B cell (primary cell): Measurements from ENCODE around the gene HIC1. TPM values are rescaled to one million over a fixed set of nuclear protein-coding genes. Genes with fewer than 3 reads are reported as not detected.

ENCODE experiments used
- ATAC-seq: fragments of 200-7000 bp; cut with Tn5 transposase; one replicate; pipeline ENCODE4 v1.10.0; 2021; ENCODE audit warnings: low read depth, mild to moderate bottlenecking, moderate number of reproducible peaks, moderate library complexity
- CTCF ChIA-PET: fragments of 350-600 bp; sonication (Branson Sonifier 250); formaldehyde crosslinking; loops from one replicate; lab custom pipeline; 2021; ENCODE audit warnings: antibody characterized with exemption, inconsistent platforms; lab: Charles Lee
- POLR2A ChIA-PET: fragments of 350-600 bp; sonication (Branson Sonifier 250); formaldehyde crosslinking; loops from one replicate; lab custom pipeline; 2021; ENCODE audit warnings: antibody characterized with exemption; lab: Charles Lee
- DNase-seq: peaks from one replicate; pipeline ENCODE4 v3.0.0; 2013
- H2AFZ ChIP-seq: 2 replicates; pipeline ENCODE4 v1.6.1; 2012; ENCODE audit warnings: mild to moderate bottlenecking, low read depth, low read length; ENCODE audit not compliant: insufficient read depth, poor library complexity, severe bottlenecking
- H3K27ac ChIP-seq, 2 donors: 1 replicate in 1 of 2; 2 replicates in 1 of 2; pipeline ENCODE4 v1.5.1; 2012 to 2013; ENCODE audit warnings: low read length in 2 of 2, mild to moderate bottlenecking in 2 of 2, moderate library complexity in 1 of 2
- H3K27me3 ChIP-seq, 4 experiments: fragments of 200-600 bp in 1 of 4; sonication (generic) in 1 of 4; replicated peaks in 1 of 4; 1 replicate in 2 of 4; 2 replicates in 2 of 4; pipeline versions ENCODE4 v1.6.1 to v1.7.0; 2013 to 2016; ENCODE audit warnings: low read length in 3 of 4, mild to moderate bottlenecking in 2 of 4, mixed read lengths in 1 of 4, moderate library complexity in 1 of 4; ENCODE audit not compliant: insufficient read depth in 4 of 4, control insufficient read depth in 3 of 4; ENCODE audit errors: control extremely low read depth in 1 of 4
- H3K36me3 ChIP-seq, 2 experiments: replicated peaks in 1 of 2; 1 replicate in 1 of 2; 2 replicates in 1 of 2; pipeline versions ENCODE4 v1.6.1 to v1.7.1; 2013; ENCODE audit warnings: low read length in 1 of 2; ENCODE audit not compliant: insufficient read depth in 2 of 2, control insufficient read depth in 1 of 2; ENCODE audit errors: control extremely low read depth in 1 of 2, extremely low read depth in 1 of 2
- H3K4me1 ChIP-seq, 2 donors: fragments of 200-600 bp in 1 of 2; sonication (generic) in 1 of 2; 1 replicate in 1 of 2; 2 replicates in 1 of 2; pipeline versions ENCODE4 v1.5.1 to v1.6.1; 2013 to 2017; ENCODE audit warnings: low read length in 2 of 2; ENCODE audit not compliant: control insufficient read depth in 2 of 2, insufficient read depth in 2 of 2
- H3K4me2 ChIP-seq: replicated peaks from 2 replicates; pipeline ENCODE3; 2012; ENCODE audit warnings: mild to moderate bottlenecking, low read depth, low read length; ENCODE audit not compliant: poor library complexity, severe bottlenecking
- H3K4me3 ChIP-seq, 5 experiments: fragments of 200-600 bp in 1 of 5; sonication (generic) in 1 of 5; 1 replicate in 3 of 5; 2 replicates in 2 of 5; pipeline versions ENCODE4 v1.5.1 to v1.7.0; 2011 to 2016; ENCODE audit warnings: low read length in 4 of 5, mild to moderate bottlenecking in 4 of 5, low read depth in 2 of 5, control low read depth in 1 of 5, moderate library complexity in 1 of 5; ENCODE audit not compliant: insufficient read depth in 1 of 5; ENCODE audit errors: control extremely low read depth in 1 of 5, extremely low read depth in 1 of 5
- H3K79me2 ChIP-seq: fragments of 200-600 bp; sonication (generic); one replicate; pipeline ENCODE4 v1.6.0; 2016; ENCODE audit warnings: low read length; ENCODE audit not compliant: control insufficient read depth, insufficient read depth
- H3K9ac ChIP-seq: fragments of 200-600 bp; sonication (generic); 2 replicates; pipeline ENCODE4 v1.6.1; 2017; ENCODE audit warnings: mild to moderate bottlenecking, low read length, moderate library complexity
- H3K9me3 ChIP-seq, 3 donors: one replicate each; pipeline versions ENCODE4 v1.6.1 to v1.7.1; 2013; ENCODE audit warnings: low read length in 2 of 3; ENCODE audit not compliant: control insufficient read depth in 2 of 3, insufficient read depth in 1 of 3; ENCODE audit errors: control extremely low read depth in 1 of 3
- H4K20me1 ChIP-seq: 2 replicates; pipeline ENCODE4 v1.6.0; 2012; ENCODE audit warnings: mild to moderate bottlenecking, low read length; ENCODE audit not compliant: insufficient read depth, control insufficient read depth, poor library complexity, severe bottlenecking
- H3K27ac Mint-ChIP-seq: one replicate; pipeline ENCODE4 v1.8.0; 2021; ENCODE audit warnings: mixed read lengths
- H3K27me3 Mint-ChIP-seq: one replicate; pipeline ENCODE4 v1.8.0; 2021; ENCODE audit warnings: mixed read lengths
- H3K4me1 Mint-ChIP-seq: one replicate; pipeline ENCODE4 v1.8.0; 2021; ENCODE audit warnings: mixed read lengths
- H3K4me3 Mint-ChIP-seq: one replicate; pipeline ENCODE4 v1.8.0; 2021; ENCODE audit warnings: mixed read lengths
- H3K9me3 Mint-ChIP-seq: one replicate; pipeline ENCODE4 v1.8.0; 2022; ENCODE audit warnings: mixed read lengths; ENCODE audit not compliant: insufficient read depth
- EZH2 ChIP-seq: IDR thresholded peaks from 2 replicates; pipeline ENCODE4 v1.6.1; 2012; ENCODE audit warnings: borderline replicate concordance, low read depth, mild to moderate bottlenecking, moderate library complexity, low read length; ENCODE audit not compliant: insufficient read depth, poor library complexity, severe bottlenecking
- WGBS: methylation state at CpG from one replicate; pipeline ENCODE4 v1.1.5; 2013; ENCODE audit warnings: missing lambda C conversion rate; ENCODE audit not compliant: insufficient coverage; 5-methylcytosine and 5-hydroxymethylcytosine counted together
- intact Hi-C: fragments of 100-400 bp; cut with micrococcal nuclease; formaldehyde crosslinking; loops from one replicate; pipeline ENCODE4 v1.10.0; 2022
- polyA plus RNA-seq: library from polyadenylated mRNA; depleted of rRNA; stranded (reverse); fragments of >200 nt; gene quantifications from 2 replicates; pipeline ENCODE4 v1.2.3, GENCODE V29; 2012
- total RNA-seq, 2 donors: library from RNA; stranded (reverse); fragments of 120-200 nt in 1 of 2; gene quantifications; 1 replicate in 1 of 2; 2 replicates in 1 of 2; pipeline versions ENCODE4 v1.2.3 to v1.2.4, GENCODE V29; 2013 to 2022
- TF ChIP-seq, protein P1 (sequence below): fragments of 200-600 bp; IDR thresholded peaks from one replicate; pipeline ENCODE4 v1.8.0; 2022; ENCODE audit warnings: antibody characterized with exemption, mild to moderate bottlenecking

HIC1 gene
- total and polyA plus RNA-seq, 2 donors (not counting 1 experiment from before 2014, with no cell fraction given): 0.46 to 1.9 TPM

DNA sequence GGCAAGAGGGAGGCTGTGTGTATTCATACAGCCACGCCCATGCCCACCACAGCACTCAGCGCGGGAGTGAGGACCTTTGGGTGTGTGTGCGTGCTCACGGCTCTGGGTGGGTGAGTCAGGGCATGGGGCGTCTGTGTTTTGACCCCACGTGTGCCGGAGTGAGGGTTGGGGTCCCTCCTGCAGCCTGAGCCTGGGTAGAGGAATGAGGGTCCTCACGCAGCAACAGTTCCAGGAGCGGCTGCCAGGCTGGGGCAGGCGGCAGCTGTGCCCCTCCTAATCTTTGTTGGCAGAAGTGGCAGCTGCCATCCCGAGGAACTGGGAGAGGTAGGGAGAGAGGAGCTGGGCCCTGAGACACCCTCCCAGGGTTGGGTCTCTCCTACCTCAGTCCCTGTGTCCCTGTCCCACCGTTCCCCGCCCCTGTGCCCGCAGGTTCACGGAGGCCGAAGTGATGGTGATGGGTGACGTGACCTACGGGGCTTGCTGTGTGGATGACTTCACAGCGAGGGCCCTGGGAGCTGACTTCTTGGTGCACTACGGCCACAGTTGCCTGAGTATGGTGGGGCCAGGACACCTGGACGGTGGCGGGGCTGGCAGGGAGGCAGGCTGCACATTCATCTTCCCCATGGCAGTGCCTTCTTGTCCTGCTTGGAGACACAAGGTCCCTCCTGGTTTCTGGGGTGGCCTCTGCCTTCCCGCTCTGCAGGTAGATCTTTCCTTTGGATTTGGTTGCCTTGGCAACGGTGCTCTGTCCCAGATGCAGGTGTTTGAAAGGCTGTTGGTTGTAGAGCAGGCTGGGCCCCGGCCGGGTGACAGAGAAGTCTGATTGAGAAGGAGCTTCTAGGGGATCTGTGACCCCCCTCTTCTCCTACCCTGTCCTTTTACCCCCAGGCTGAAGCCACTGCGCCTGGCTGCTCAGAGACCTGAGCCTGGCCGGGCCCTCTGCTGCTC lies 19.1 kb upstream of the HIC1 start:
- no peak overlapping the region for H3K27ac ChIP-seq
- Mint-ChIP-seq H3K4me3 (no peak overlapping the region), H3K27me3 (no peaks in the 10 kb centered on the region), H3K9me3 (no peaks in the 10 kb centered on the region), H3K4me1 (peaks cover 24% of the 10 kb centered on the region), H3K27ac (no peak overlapping the region)
- peaks cover 0 to 49% of the 10 kb centered on the region in 2 experiments for H3K36me3 ChIP-seq
- peaks cover 34% of the 10 kb centered on the region for H4K20me1 ChIP-seq
- intact Hi-C loops: no loop called here
- no peak overlapping the region for H3K4me2 ChIP-seq
- peaks cover 33% of the 10 kb centered on the region for H3K79me2 ChIP-seq
- ATAC-seq (no peak), DNase-seq (no peak)
- no peaks in the 10 kb centered on the region for H3K9me3 ChIP-seq
- WGBS: 98% methylated on average over 26 of the region's 29 CpGs
- no peak overlapping the region for H3K9ac ChIP-seq
- H2AFZ ChIP-seq: no peak overlapping the region
- H3K4me3 ChIP-seq: no peak overlapping the region
- ChIA-PET POLR2A (no interaction called here), CTCF (no interaction called here)
- H3K27me3 ChIP-seq: no peaks in the 10 kb centered on the region
- peaks cover 4 to 28% of the 10 kb centered on the region in 2 donors for H3K4me1 ChIP-seq
- TF ChIP-seq, protein P1, sequence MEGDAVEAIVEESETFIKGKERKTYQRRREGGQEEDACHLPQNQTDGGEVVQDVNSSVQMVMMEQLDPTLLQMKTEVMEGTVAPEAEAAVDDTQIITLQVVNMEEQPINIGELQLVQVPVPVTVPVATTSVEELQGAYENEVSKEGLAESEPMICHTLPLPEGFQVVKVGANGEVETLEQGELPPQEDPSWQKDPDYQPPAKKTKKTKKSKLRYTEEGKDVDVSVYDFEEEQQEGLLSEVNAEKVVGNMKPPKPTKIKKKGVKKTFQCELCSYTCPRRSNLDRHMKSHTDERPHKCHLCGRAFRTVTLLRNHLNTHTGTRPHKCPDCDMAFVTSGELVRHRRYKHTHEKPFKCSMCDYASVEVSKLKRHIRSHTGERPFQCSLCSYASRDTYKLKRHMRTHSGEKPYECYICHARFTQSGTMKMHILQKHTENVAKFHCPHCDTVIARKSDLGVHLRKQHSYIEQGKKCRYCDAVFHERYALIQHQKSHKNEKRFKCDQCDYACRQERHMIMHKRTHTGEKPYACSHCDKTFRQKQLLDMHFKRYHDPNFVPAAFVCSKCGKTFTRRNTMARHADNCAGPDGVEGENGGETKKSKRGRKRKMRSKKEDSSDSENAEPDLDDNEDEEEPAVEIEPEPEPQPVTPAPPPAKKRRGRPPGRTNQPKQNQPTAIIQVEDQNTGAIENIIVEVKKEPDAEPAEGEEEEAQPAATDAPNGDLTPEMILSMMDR: no peak

- no peaks in the 10 kb centered on the region for H3K9me3 ChIP-seq
- Mint-ChIP-seq H3K4me3 (no peak overlapping the region), H3K9me3 (no peaks in the 10 kb centered on the region), H3K27me3 (no peaks in the 10 kb centered on the region), H3K27ac (no peak overlapping the region), H3K4me1 (peaks cover 28% of the 10 kb centered on the region)
- ChIA-PET POLR2A (no interaction called here), CTCF (no interaction called here)
- intact Hi-C loops: no loop called here
- no peak for TF ChIP-seq EZH2
- TF ChIP-seq, protein P1: no peak
- H3K27ac ChIP-seq: no peak overlapping the region
- H3K4me3 ChIP-seq: no peak overlapping the region
- DNase-seq (no peak), ATAC-seq (no peak)
- H2AFZ ChIP-seq: no peak overlapping the region
- H3K36me3 ChIP-seq: peaks cover 0 to 46% of the 10 kb centered on the region in 2 experiments
- H3K4me1 ChIP-seq: peaks cover 5 to 22% of the 10 kb centered on the region in 2 donors
- H4K20me1 ChIP-seq: peaks cover 29% of the 10 kb centered on the region
- WGBS: 100% methylated on average over 4 of the region's 10 CpGs
- no peak overlapping the region for H3K4me2 ChIP-seq
- H3K79me2 ChIP-seq: peaks cover 22% of the 10 kb centered on the region
- H3K27me3 ChIP-seq: no peaks in the 10 kb centered on the region
- H3K9ac ChIP-seq: no peak overlapping the region
These were observed 17.7 kb upstream of the HIC1 start for GRCh38 chr17:2037155-2037554.
